ENCODE data around the gene COIL.

Gene COIL

DNA sequence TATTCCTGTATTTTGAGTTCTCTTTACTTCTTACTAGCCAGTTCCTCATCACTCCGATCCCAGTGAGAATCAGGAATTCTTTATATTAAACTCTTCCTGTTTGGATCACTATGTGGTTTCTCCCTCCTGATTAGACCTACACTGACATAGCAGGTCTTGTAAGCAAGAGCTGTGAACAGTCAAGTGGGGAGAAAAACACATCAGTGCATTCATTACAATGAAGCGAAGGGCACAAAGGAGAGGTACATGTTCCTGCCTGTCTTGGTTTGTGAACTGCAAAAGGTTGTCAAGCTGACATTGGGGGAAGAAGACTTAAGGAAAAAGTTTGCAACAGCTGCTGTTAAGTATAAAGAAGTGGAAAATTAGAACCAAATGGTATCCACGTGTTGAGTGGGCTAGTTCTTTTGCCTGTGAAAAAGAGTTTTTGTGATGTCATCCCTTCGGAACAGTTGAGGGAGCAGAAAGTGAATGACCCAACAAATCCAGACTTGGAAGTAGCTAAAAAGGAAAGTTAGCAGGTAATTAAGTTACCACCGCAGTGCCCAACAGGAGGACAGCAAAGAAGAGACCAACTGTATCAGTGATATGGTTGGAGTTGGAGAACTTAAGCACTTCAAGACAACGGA is 24.0 kb downstream of the COIL start:
- DNase-seq (ENCODE audit: low read depth in 1 of 2, low spot score in 1 of 2) = no peak

DNA sequence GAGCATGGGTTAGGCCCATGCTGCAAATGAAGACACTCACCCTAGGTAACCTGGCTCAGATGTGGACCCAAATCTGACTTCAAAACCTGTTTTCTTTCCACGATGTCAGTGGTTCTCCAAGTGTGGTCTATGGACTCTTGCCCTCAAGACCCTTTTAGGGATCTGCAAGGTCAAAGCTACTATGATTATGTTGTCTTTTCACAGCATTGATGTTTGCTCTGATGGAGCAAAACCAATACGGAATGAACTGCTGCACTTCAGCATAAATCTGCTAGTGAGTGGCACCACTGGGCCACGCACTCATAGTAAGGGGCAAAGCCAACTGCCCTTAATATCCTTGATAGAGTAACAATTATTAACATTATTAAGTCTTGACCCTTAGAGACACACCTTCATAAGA is 25.4 kb downstream of the COIL start:
- DNase-seq (ENCODE audit: low read depth in 1 of 2, low spot score in 1 of 2) = no peak

DNA sequence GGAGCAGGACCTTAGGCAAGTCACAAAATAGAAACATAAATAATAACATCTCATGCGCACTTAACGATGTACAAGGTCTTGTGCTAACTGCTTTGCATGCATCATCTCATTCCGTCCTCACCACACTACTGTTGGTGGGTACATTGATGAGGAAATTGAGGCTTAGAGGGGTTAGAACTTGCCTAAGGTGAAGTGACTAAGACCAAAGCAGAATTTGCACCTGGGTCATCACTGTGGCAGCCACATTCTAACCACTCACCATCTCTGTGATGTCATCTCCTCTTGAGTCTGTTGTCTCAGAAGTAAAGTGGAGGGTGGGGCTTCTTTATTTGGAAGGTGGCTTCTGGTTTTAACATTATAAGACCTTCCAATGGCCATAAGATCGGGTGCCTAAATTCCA is 26.6 kb downstream of the COIL start:
- no peak for DNase-seq (ENCODE audit: low read depth in 1 of 2, low spot score in 1 of 2)

DNA sequence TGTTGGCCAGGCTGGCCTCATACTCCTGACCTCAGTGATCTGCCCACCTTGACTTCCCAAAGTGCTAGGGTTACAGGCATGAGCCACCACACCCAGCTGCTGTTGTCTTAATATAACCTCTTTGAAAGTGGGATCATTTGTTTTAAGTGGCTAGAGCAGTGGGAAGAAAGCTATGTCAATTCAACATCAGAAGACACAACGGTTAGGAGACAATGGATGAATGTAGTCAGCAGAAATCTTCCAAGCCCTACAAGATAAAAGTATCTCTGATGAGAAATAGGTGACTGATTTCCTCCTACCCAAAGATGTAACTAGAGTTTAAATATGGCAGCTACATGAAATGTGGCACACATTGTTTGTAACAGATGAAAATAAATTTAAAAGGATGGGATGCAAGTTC is 27.0 kb downstream of the COIL start:
- no peak for DNase-seq (ENCODE audit: low read depth in 1 of 2, low spot score in 1 of 2)

DNA sequence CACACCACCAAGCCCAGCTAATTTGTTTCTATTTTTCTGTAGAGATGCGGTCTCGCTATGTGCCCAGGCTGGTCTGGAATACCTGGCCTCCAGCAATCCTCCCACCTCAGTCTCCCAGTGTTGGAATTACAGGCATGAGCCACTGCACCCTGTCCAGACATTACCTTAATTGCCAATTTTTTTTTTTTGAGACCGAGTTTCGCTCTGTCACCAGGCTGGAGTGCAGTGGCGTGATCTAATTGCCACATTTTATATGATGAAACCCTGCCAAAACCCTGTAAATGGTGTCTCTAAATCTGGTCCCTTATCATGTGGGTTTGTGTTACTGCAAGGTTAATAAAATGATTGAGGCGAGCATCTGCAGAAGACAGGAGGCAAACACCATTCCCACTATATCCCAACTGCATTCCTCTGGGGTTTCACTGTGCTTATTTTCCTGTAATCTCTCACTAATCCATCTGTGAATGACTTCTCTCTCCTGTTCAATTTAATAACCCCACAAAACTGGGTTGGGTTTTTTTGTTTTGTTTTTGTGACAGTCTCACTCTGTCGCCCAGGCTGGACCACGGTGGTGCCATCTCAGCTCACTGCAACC is 27.6 kb downstream of the COIL start:
- no peak for DNase-seq (ENCODE audit: low read depth in 1 of 2, low spot score in 1 of 2)

DNA sequence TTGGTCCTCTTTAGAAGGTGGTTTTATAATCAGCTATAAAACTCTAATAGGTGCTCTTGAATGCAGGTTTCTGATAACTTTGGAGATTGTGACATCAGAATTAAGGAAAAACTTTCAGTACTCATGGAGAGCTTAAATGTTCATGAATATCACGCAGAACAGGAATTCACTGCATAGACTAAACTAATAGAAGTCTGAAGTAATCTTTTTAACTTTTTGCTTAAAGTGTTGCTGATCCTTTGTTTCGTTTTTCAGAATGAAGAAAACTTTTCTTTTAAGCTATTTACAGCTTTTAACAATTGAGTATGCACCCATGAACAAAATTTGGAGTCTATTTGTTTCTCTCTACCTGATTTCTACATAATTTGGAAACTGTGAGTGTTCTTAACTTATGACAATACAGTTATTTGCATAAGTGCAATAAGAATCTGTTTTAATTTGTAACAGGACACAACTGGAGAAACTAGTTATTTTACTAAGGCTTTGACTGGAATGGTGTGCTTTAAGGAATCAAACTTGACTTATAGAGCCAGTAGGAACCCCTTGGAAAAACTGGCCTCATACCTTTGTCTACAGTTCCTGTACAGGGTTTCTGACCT is 30.0 kb downstream of the COIL start:
- DNase-seq (ENCODE audit: low read depth in 1 of 2, low spot score in 1 of 2) = no peak

DNA sequence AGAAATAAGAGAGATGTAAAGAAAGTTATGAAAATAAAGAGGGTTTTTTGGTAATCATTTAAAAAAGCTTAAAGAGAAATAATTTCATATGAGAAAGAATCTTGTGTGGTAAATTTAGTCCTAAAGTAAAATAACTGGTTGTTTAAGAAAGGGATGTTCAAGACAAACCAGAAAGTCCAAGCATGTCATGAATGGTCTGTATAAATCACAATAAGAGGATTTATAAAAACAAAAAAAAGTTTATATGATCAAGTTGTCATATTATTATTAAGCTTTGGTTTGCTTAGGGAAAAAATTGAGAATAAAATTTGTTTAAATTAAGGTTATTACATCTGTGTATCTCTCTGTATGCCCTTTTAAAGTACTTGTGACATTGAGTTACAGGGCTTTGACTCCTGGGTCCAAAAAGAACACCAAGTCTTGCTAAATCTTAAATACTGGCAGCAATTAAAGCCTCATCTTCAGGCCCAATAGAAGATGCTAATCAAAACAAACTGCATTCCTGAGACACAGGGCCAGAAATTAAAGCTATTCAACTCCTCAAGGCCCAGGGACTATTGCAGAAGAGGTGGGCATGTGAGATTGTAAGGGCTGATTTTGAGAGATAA is 31.4 kb downstream of the COIL start:
- no peak for DNase-seq (ENCODE audit: low read depth in 1 of 2, low spot score in 1 of 2)

DNA sequence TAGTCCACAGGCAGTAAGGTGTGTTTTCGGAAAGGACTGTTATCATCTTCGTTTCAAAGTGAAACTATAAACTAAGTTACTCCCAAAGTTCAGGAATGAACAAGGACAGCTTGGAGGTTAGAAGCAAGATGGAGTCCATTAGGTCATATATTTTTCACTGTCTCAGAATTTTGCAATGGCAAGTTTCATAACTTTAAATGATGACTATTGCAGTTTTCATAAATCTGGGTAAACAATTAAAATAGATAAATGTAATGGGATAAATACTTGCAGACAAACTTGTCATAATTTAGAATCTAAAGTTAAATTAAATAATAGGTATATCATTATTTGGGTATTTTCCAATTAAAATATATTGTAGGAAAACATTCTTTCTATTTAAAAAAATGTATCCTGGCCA is 32.3 kb downstream of the COIL start:
- no peak for DNase-seq (ENCODE audit: low read depth in 1 of 2, low spot score in 1 of 2)

DNA sequence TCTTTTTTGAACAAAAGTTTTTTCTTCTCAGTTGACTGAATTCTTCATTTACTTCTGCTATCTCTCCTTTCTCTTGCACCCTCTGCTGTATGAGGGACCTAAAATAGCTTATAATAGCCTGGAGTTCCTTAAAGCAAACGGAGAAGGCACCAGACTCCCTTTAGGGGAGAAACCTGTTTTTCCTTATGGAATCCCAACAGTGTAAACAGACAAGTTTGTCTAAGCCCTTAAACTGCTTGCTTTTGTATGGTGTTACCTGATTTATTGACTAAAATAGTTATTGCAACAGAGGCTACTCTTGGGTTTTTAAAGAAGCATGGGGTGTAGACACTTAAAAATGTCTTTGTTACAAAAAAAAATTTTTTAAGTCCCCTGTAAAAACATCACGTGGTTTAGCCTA is 34.1 kb downstream of the COIL start:
- DNase-seq (ENCODE audit: low read depth in 1 of 2, low spot score in 1 of 2) = no peak

DNA sequence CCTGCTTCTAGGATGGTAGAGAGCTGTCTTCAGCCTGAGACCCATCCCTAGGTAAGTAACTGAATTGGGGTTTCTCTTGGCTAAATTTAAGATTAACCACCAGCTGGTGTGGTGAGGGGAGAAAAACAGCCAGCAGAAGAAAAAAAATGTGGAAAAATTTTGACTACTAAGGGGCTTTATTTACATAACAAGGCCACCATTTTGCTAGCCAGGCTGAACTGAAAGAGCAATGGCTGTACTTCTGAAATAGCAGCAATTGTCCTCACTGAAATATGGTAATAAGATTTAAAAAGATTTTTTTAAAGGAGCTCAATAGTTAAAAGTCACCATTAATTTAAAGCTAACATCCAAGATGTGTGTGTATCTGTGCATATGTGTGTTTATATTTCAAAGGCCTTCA is 34.6 kb downstream of the COIL start:
- DNase-seq (ENCODE audit: low read depth in 1 of 2, low spot score in 1 of 2) = no peak

DNA sequence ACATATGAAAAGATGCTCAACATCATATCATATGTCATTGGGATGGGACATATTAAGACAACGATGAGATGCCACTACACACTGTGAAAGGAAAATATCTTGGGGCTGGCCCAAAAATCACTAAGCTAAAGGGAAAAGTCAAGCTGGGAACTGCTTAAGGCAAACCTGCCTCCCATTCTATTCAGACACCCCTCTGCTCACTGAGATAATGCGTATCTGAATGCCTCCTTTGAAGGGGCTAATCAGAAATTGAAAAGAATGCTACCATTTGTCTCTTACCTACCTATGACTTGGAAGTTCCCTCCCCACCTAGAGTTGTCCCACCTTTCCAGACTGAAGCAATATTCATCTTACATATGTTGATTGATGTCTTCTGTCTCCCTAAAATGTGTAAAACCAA is 35.8 kb downstream of the COIL start:
- no peak for DNase-seq (ENCODE audit: low read depth in 1 of 2, low spot score in 1 of 2)

DNA sequence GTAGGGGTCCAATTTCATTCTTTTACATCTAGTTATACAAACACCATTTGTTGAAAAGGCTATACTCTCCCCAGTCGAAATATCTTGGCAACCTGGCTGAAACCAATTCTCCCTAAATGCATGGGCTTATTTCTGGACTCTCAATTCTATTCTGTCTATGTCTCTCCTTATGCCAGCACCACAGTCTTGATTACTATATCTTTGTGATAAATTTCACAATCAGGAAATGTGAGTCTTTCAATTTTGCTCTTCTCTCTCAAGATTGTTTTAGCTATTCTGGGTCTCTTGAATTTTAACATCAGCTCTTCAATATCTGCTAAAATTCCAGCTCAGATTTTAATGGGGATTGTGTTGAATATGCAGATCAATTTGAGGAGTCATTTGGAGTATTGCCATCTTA is 41.1 kb downstream of the COIL start:
- DNase-seq (ENCODE audit: low read depth in 1 of 2, low spot score in 1 of 2) = no peak

DNA sequence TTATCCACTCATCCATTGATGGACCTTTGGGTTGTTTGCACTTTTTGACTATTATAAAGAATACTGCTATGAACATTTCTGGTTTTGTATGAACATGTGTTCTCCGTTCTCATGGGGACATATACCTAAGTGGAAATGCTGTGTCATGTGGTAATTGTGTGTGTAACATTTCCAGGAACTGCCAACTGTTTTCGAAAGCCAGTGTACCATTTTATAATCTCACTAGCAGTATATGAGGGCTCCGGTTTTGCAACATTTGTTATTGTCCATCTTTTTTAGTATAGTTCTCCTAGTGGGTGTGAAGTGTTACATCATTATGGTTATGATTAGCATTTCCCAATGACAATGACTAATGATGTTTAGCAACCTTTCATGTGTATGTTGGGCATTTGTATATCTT is 41.9 kb downstream of the COIL start:
- DNase-seq (ENCODE audit: low read depth in 1 of 2, low spot score in 1 of 2) = no peak

DNA sequence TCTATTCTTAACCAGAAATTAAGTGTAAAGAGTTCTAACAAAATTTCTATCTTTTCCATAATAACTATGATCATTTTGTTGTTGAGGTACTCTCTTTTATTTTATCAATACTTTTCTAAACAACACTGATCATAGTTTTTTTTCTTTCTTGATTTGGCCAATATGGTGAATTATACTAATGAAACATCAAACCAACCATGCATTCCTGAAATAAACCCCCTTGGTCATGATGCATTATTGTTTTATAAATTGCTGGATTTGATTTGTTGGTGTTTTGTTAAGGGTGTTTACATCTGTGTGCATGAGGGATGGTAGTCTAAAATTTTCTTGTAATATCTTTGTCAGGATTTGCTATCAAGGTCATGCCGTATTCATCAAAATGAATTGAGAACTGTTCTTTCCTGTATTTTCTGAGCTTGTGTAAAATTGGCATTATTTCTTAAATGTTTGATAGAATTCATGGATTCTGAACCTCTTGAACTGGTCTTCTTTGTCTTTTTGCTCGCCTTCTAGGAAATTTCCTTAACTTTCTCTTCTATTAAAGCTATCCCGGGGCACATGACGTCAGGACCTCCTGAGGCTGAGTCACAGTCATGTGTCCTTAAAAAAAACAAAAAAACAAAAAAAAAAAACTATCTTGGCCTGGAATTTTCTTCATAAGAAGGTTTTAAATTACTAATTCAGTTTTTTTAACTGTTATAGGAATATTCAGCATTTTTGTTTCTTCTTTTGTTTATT is 43.1 kb downstream of the COIL start:
- no peak for DNase-seq (ENCODE audit: low read depth in 1 of 2, low spot score in 1 of 2)

DNA sequence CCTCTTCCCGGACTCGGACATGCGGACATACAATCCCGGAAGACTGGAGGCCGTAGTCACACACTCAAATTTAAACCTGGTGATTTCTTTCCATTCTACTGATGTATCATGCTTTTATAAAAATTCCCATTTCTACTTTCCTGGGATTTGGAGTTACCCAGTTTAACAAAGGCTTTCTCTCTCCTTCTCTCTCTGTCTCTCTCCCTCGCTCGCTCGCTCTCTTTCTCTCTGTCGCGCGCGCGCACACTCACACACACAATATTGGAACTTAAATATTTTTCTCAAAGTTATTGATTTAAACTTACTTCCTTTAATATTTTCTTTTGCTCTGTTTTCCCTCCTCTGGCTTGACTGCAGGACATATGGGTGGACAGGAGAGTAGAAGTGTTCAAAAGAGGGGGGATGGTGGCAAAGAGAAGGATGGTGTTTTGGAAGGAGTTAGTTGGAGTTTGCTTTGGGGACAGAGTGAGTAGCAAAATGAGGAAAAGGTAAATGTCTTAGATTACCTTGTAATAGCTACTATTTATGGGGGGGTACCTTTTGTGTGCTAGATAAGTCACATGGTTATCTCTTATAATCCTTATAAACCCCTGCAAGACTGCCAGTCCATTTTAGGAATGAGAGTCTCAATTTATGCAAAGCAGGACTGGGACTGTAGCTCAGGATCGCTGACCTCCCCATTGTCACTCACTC is 46.1 kb downstream of the COIL start:
- no peak for DNase-seq (ENCODE audit: low read depth in 1 of 2, low spot score in 1 of 2)

DNA sequence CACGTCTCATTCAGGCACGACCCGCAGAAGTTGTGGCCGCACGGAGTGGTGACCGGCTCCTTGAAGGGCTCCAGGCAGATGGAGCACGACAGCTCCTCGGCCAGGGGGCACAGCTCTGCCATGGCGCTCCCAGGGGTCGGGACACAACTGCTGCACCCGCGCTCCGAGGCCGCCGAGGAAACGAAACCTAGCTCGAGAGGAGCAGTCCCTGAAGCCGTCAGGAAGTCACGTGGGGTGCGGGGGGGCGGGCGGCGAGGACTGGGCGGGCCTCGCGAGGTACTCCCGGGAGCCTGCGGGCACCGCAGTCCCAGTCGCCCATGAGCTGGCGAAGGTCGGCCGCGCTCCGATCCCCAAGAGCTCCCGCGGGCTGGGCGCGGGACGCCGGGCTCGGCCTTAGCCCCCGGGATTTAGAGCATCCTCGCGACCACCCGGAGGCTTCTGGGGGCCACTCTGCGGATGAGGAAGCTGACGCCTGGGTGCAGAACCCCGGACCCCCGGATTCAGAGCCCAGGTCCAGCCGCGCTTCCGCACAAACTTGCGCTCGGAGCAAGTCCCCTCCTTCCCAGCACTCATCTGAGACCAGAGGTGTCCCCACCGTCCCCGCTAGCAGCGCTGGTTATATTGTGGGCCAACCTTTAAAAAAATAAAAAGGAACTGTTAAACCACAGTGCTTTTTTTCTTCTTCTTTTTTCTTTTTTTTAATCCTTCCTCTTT is 46.8 kb downstream of the COIL start, which contains the start of gene TRIM25:
TSS of gene TRIM25 (minus strand) at position 183 of the 714 bp plus-strand sequence. CDS start at position 122, 61 bp downstream.
- DNase-seq (ENCODE audit: low read depth in 1 of 2, low spot score in 1 of 2) = peak; percentile 77 to 85

DNA sequence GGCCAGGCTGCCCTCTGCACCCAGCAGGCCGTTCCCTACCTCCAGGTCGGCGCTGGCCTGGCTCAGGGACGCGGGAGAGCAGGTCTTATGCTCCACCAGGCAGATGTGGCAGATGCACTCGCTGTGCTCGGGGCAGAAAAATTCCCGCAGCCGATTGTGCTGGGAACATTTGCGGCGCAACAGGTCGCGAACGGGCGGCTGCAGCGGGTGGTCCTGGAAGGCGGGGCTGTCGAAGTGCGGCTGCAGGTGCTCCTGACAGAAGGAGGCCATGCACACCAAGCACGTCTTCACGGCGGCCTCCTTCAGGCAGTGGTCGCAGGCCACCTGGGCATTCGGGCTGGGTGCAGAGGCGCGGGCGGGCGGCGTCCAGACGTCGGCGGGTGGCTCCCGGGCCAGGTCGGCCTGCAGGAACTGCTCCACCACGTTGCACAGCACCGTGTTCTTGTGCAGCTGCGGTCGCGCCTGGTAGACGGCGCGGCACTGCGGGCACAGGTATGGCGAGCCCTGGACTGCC is 47.4 kb downstream of the COIL start:
- DNase-seq (ENCODE audit: low read depth in 1 of 2, low spot score in 1 of 2) = no peak

DNA sequence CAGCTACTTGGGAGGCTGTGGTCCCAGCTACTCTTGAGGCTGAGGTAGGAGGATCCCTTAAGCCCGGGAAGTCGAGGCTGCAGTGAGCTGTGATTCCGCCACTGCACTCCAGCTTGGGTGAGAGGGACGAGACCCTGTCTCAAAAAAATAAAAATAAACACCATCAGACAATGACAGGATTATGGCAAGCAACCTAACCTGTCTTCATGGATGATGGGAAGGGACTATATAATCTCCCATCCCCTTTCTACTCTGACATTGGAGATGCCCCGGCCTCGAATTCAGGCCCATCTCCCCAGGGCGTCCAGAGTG is 47.9 kb downstream of the COIL start:
- no peak for DNase-seq (ENCODE audit: low read depth in 1 of 2, low spot score in 1 of 2)

DNA sequence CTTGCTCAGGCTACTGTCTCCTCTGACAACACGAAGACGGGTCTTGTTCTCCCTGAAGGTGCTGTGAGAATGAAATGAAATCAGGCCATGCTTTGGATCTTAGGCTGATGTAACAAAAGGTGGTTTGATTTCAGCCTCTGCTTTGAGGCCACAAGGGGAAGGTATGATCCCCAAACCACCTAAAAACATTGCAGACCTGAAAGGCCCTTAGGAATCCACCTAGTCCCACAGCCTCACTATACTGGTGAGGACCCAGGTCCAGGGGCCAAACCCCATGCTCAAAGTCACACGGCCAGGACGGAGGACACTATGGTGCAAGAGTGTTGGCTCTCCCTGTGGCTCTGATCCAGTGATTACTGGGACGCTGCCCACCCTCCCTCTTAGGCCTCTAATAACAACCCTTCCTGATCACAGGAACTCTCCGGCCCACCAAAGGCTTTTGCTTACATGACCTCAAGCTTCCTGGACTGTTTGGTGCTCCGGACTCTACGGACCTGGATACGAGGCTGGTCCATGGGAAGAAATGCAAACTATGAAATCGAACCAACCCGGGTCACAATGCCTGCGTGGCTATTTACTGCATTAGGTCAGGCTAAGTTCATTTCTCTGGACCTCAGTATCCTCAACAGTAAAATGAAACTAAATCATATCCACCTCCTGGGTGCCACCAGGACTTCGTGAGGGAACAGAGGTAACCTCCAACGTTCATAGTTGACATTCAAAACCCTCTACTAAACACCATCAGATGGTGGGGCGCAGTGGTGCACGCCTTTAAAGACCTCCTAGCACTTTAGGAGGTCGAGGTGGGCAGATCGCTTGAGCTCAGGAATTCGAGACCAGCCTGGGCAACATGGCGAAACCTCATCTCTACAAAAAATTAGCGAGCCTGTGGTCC is 48.5 kb downstream of the COIL start:
- DNase-seq (ENCODE audit: low read depth in 1 of 2, low spot score in 1 of 2) = no peak

All from activated CD4-positive, alpha-beta T cell treated with anti-CD3 and anti-CD28 coated beads, Interleukin-2, amount 50 U/mL, for 24 hours (primary cell).